M059J (cell line): ENCODE data around the gene FARSB. TPM values are rescaled to one million over a fixed set of nuclear protein-coding genes. Genes with fewer than 3 reads are reported as not detected.

Experiments used
- DNase-seq: peaks from one replicate; pipeline ENCODE4 v3.0.0-alpha.2; 2012; ENCODE audit warnings: low read depth
- total RNA-seq: library from RNA; depleted of rRNA; stranded (reverse); fragments of >200 nt; shearing (Covaris generic); gene quantifications from 2 replicates; pipeline ENCODE4 v1.2.3, GENCODE V29; 2014; rRNA removed

The FARSB gene
- total RNA-seq, 1 experiment from 2014 or later, result 32.3 TPM

DNA sequence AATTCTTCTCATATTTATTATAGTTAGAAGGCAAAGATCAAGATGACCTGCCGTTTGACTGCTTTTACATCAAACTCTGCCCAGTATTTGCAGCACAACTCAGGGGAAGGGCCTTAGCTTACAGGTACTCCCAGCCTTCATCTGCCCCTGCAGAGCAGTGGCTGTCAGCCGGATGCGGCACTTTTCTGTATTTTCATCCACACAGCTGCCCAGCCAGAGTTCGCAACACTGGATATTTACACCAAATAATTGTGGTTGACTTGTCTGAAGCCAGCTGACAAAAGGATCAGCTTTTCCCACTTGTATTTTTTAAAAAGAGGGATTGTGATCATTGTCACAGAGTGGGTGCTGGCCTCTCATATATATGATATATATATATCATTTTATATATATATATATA, 94.7 kb downstream of the FARSB start:
- no peak for DNase-seq

GRCh38 chr2:222554517-222554916, 101.4 kb downstream of the FARSB start:
- DNase-seq, result no peak

- DNase-seq, result peak; percentile 9
Observed at GRCh38 chr2:222548992-222549391, 106.9 kb downstream of the FARSB start.

DNA sequence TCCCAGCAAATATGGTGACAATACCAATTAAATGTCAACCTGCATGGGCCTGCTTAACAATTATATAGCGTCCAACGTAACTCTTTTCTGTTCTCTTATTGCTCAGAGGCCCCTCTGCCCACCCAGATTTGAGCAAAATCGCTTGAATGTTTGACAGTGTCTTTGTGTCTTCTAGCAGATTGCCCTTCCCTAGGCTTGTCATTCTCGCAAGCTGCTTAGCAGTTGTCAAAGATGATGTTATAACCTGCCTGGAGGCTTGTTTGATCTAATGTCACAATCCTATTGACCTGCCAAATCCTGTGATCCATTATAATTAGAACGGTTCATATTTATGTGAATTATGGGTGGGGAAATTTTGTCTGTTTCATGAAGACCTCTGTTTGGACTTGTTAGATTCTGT, 108.8 kb downstream of the FARSB start:
- DNase-seq, result no peak

- DNase-seq, result no peak
Observed at GRCh38 chr2:222545823-222546795, 109.8 kb downstream of the FARSB start.

GRCh38 chr2:222544661-222545060, 111.2 kb downstream of the FARSB start:
- no peak for DNase-seq

GRCh38 chr2:222538535-222538934, 117.4 kb downstream of the FARSB start:
- no peak for DNase-seq

DNA sequence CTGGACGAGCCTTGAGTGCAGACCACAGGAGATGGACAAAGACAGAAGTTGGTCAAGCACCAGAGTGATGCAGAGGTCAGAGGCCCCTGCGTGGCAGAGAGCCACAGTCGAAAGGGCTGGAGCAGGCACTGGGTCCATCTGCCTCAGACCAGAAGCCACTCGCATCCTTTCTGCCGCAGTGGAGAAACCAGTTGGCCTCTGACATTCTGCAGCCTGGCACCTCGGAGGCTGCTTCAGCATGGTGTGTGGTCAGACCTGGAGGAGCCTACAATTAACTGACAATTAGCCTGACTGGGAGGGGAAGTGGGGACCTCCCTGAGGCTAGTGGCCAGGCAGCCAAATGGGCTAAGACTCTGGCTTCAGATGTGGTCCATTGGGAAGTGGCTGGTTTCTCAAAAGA, 120.4 kb downstream of the FARSB start:
- DNase-seq, result peak; percentile 15

GRCh38 chr2:222532315-222532714, 123.6 kb downstream of the FARSB start:
- DNase-seq, result no peak

DNA sequence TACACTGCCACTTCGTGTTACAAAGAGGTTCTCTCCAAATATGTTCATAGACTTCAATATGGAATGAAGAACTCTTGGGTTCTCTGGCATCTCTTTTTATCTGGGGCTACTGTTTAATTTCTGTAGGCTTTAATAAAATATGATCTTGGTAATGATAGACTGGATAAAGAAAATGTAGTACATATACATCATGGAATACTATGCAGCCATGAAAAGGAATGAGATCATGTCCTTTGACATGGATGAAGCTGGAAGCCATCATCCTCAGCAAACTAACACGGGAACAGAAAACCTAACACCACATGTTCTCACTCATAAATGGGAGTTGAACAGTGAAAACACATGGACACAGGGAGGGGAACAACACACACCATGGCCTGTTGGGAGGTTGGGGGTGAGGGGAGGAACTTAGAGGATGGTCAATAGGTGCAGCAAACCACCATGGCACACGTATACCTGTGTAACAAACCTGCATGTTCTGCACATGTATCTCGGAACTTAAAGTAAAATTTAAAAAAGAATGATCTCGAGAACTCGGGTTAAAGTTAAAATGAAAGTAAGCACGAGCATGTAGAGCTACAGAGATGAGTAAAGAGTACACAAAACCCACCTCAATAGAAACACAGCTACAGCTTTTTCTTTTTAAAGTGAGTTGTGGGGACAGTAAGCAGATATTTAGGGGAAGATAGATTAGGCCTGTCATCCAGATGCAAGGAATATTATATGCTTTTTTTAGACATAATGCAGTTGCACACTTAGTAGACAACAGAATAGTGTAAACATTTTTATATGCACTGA, 129.2 kb downstream of the FARSB start:
- DNase-seq, result no peak

GRCh38 chr2:222525811-222526210, 130.1 kb downstream of the FARSB start:
- no peak for DNase-seq

DNA sequence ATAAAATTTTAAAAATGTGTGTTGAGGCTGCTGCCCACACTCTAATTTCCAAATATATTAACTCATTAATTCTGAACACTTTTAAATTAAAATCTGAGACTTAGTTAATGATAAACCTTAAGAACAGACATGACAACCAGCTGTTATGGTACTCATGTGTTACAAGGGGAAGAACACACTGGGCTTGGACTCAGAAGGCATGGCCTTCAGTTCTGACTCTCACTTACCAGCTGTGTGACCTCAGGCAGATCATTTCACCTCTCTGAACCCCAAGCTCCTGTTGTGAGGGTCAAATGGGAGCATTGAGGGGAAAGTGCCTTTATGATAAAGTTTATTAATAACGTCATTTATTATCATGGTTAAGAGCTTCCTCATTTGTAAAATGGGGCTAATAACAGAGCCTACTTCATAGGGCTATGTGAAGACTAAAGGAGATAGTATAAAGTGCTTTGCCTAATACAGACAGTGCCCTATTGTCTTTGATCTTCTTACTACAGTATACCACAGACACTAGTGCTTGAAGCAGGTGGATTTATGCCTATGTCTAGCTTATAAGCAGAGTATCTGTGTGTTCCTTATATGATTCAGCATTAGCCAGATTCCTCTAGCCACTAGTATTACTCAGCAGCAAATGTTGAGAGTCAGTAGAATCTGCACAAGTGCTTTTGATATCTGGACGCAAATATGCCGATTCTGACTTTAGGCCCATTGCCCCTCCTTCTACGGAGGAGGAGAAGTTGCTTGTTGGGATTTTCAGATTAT, 131.9 kb downstream of the FARSB start:
- DNase-seq, result no peak

DNA sequence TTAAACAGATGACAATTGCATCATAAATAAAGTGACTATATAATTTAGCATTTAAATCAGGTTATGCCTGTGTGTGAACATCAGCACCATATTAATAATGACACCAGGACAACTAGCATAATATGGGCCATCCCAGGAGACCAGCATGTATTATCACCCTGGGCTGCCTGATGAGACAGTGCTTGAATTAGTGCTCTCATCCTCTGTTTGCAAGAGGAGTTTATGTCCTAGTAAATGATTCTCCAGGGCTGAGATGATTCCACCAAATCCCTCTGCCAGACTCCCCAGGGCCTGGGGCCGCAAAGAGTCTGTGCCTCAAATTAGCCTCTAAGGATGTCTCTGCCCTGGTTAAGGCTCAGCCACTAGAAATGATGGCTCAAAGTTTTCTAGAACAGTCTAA, 133.8 kb downstream of the FARSB start:
- no peak for DNase-seq

GRCh38 chr2:222521099-222521498, 134.8 kb downstream of the FARSB start:
- no peak for DNase-seq

Other genes starting within 250 kb of the FARSB start
- 0.05 TPM in 1 of 2 replicates, not detected in the other for gene SGPP2, start 231.5 kb downstream of the FARSB start, total RNA-seq
- not detected in 2 replicates for gene MOGAT1, start 15.6 kb upstream of the FARSB start, total RNA-seq
- gene ACSL3, start 204.9 kb upstream of the FARSB start, total RNA-seq, result 83.1 and 90.6 TPM in 2 replicates